HepG2 (cell line): Measurements from ENCODE around the gene RAC3. TPM values are rescaled to one million over a fixed set of nuclear protein-coding genes. Genes with fewer than 3 reads are reported as not detected.

Experiments used
- CREBL2 ChIP-seq: sonication (generic); formaldehyde crosslinking; IDR thresholded peaks from 2 replicates; pipeline ENCODE4 v1.8.1; 2023; ENCODE audit warnings: missing genetic modification reagents, mild to moderate bottlenecking, borderline replicate concordance
- ELF4 ChIP-seq: sonication (generic); formaldehyde crosslinking; IDR thresholded peaks from 2 replicates; pipeline ENCODE4 v1.5.0; 2020; ENCODE audit warnings: missing genetic modification reagents, mild to moderate bottlenecking, moderate library complexity, borderline replicate concordance
- KIAA2018 ChIP-seq: sonication (generic); formaldehyde crosslinking; IDR thresholded peaks from 2 replicates; pipeline ENCODE4 v1.5.0; 2020; ENCODE audit warnings: mild to moderate bottlenecking, missing genetic modification reagents, borderline replicate concordance
- NR2F1 ChIP-seq, 2 experiments: fragments of 450-650 bp in 1 of 2; formaldehyde crosslinking in 1 of 2; IDR thresholded peaks; 2 replicates each; pipeline versions ENCODE4 v1.5.0 to v1.6.1; 2016 to 2020; ENCODE audit warnings: mild to moderate bottlenecking in 1 of 2, missing compliant biosample characterization in 1 of 2, missing genetic modification reagents in 1 of 2, moderate library complexity in 1 of 2
- RARA ChIP-seq: IDR thresholded peaks from 2 replicates; pipeline ENCODE4 v1.6.1; 2016; ENCODE audit warnings: missing genetic modification reagents, missing compliant biosample characterization
- SOX13 ChIP-seq, 3 experiments: fragments of 450-650 bp in 1 of 3; sonication (generic) in 1 of 3; formaldehyde crosslinking in 1 of 3; IDR thresholded peaks in 2 of 3; conservative IDR thresholded peaks in 1 of 3; 2 replicates each; pipeline versions ENCODE4 v1.5.0 to v1.6.1; 2016 to 2020; ENCODE audit warnings: antibody characterized with exemption in 1 of 3, mild to moderate bottlenecking in 1 of 3, missing compliant biosample characterization in 1 of 3, missing genetic modification reagents in 1 of 3, moderate library complexity in 1 of 3
- ZHX2 ChIP-seq, 2 experiments: sonication (generic) in 1 of 2; formaldehyde crosslinking in 1 of 2; IDR thresholded peaks; 2 replicates each; pipeline versions ENCODE4 v1.6.1 to v1.9.0; 2014 to 2022; ENCODE audit warnings: antibody characterized with exemption in 1 of 2, borderline replicate concordance in 1 of 2, inconsistent platforms in 1 of 2, low read depth in 1 of 2, missing genetic modification reagents in 1 of 2
- ZNF740 ChIP-seq: sonication (generic); formaldehyde crosslinking; IDR thresholded peaks from 2 replicates; pipeline ENCODE4 v1.4.0; 2020; ENCODE audit warnings: missing genetic modification reagents
- polyA plus RNA-seq, 8 experiments: library from polyadenylated mRNA; depleted of rRNA in 3 of 8; stranded (reverse) in 7 of 8; unstranded in 1 of 8; fragments of >200 nt; fragmentation: Illumina TruSeq in 4 of 8; extraction: Trizol in 4 of 8; gene quantifications; 2 replicates each; pipeline versions ENCODE4 v1.2.1 to v1.2.3, GENCODE V29; 2011 to 2016; ENCODE audit warnings: low read depth in 4 of 8, missing spikeins in 1 of 8, mixed read lengths in 1 of 8; ENCODE audit not compliant: insufficient read depth in 1 of 8
- total RNA-seq, 5 experiments: library from RNA; depleted of rRNA; stranded (reverse); fragments of >200 nt; fragmentation: Illumina TruSeq; extraction: Trizol; gene quantifications; 2 replicates each; pipeline ENCODE4 v1.2.3, GENCODE V29; 2016; ENCODE audit warnings: low read depth in 1 of 5

The RAC3 gene
- total and polyA plus RNA-seq, 2 of the 13 experiments (the other 11 are each of a cell fraction or from before 2014, with no cell fraction given): 10.5 to 21.3 TPM

GRCh38 chr17:82041144-82041814, 9.8 kb downstream of the RAC3 start (continued):
- TF ChIP-seq ZHX2 (IDR thresholded peaks at IDR 0.05; ENCODE audit: low read depth): 0 out of 2 replicates have a peak, but pooled peaks have one; percentile 29
- TF ChIP-seq ZHX2 (CRISPR knock-in tag; IDR thresholded peaks at IDR 0.05; ENCODE audit: borderline replicate concordance): no peak
- no peak for TF ChIP-seq KIAA2018 (CRISPR knock-in tag)
- TF ChIP-seq ZNF740: no peak
- TF ChIP-seq SOX13 (IDR thresholded peaks at IDR 0.05): no peak; the same call in 1 of the 2 replicates
- TF ChIP-seq SOX13 (CRISPR knock-in tag; conservative IDR thresholded peaks at IDR 0.05 in 1 of 2, IDR thresholded peaks at IDR 0.05 in 1 of 2): peak in 1 of 2 experiments; percentile 49; a peak in 1 of 4 replicates
- peak; percentile 36; the same call in 1 of the 2 replicates for TF ChIP-seq RARA (CRISPR knock-in tag)
- peak in 1 of 2 experiments; percentile 35; a peak in 1 of 4 replicates for TF ChIP-seq NR2F1 (CRISPR knock-in tag; IDR thresholded peaks at IDR 0.05)
- no peak for TF ChIP-seq ELF4 (CRISPR knock-in tag)
- TF ChIP-seq CREBL2 (CRISPR knock-in tag): no peak
- TF ChIP-seq, all 625 proteins: peak for 9
